Naive thymus-derived CD4-positive, alpha-beta T cell (primary cell): Measurements from ENCODE around the gene ANKRD23. TPM values are rescaled to one million over a fixed set of nuclear protein-coding genes. Genes with fewer than 3 reads are reported as not detected.

Source experiments
- ATAC-seq: fragments of 150-1000 bp; cut with Tn5 transposase; 2 replicates; pipeline ENCODE4 v1.10.0; 2021; ENCODE audit warnings: mild to moderate bottlenecking, moderate library complexity
- CTCF ChIA-PET: fragments of 350-600 bp; sonication (Branson Sonifier 250); formaldehyde crosslinking; loops from one replicate; lab custom pipeline; 2021; ENCODE audit warnings: antibody characterized with exemption; lab: Charles Lee
- POLR2A ChIA-PET: fragments of 350-600 bp; sonication (Branson Sonifier 250); formaldehyde crosslinking; loops from one replicate; lab custom pipeline; 2021; ENCODE audit warnings: antibody characterized with exemption, inconsistent platforms; lab: Charles Lee
- DNase-seq, 9 donors: peaks; one replicate each; pipeline versions ENCODE4 v3.0.0 to v3.0.0-alpha.2; 2020 to 2022; ENCODE audit warnings: mixed read lengths in 1 of 9
- H3K27ac ChIP-seq: one replicate; pipeline ENCODE4 v1.7.0; 2013; ENCODE audit warnings: mild to moderate bottlenecking, low read depth, low read length, moderate library complexity
- H3K27me3 ChIP-seq, 2 donors: one replicate each; pipeline ENCODE4 v1.7.0; 2013; ENCODE audit warnings: low read length in 2 of 2, mild to moderate bottlenecking in 2 of 2, moderate library complexity in 2 of 2; ENCODE audit not compliant: control insufficient read depth in 2 of 2, insufficient read depth in 2 of 2
- H3K36me3 ChIP-seq, 3 experiments: 1 replicate in 2 of 3; 2 replicates in 1 of 3; pipeline ENCODE4 v1.7.0; 2013; ENCODE audit warnings: low read length in 3 of 3, mild to moderate bottlenecking in 3 of 3, moderate library complexity in 1 of 3; ENCODE audit not compliant: insufficient read depth in 3 of 3, control insufficient read depth in 2 of 3
- H3K4me1 ChIP-seq, 2 donors: one replicate each; pipeline ENCODE4 v1.7.0; 2013; ENCODE audit warnings: low read length in 2 of 2, mild to moderate bottlenecking in 2 of 2, moderate library complexity in 1 of 2; ENCODE audit not compliant: control insufficient read depth in 2 of 2, insufficient read depth in 2 of 2
- H3K4me3 ChIP-seq: 2 replicates; pipeline ENCODE4 v1.7.0; 2013; ENCODE audit warnings: mild to moderate bottlenecking, low read length
- H3K9me3 ChIP-seq, 3 experiments: 1 replicate in 2 of 3; 2 replicates in 1 of 3; pipeline ENCODE4 v1.7.0; 2013; ENCODE audit warnings: low read length in 3 of 3; ENCODE audit not compliant: control insufficient read depth in 2 of 3
- H3K27ac Mint-ChIP-seq, 9 donors: one replicate each; pipeline ENCODE4 v1.8.0; 2020 to 2022; ENCODE audit warnings: mixed read lengths in 9 of 9, mild to moderate bottlenecking in 8 of 9, moderate library complexity in 5 of 9, inconsistent platforms in 2 of 9
- H3K27me3 Mint-ChIP-seq, 5 donors: one replicate each; pipeline ENCODE4 v1.8.0; 2021 to 2022; ENCODE audit warnings: mixed read lengths in 5 of 5, mild to moderate bottlenecking in 1 of 5
- H3K36me3 Mint-ChIP-seq, 5 donors: one replicate each; pipeline ENCODE4 v1.8.0; 2020 to 2022; ENCODE audit warnings: mixed read lengths in 5 of 5, mild to moderate bottlenecking in 3 of 5, inconsistent platforms in 1 of 5
- H3K4me1 Mint-ChIP-seq, 7 donors: one replicate each; pipeline ENCODE4 v1.8.0; 2020 to 2022; ENCODE audit warnings: mixed read lengths in 7 of 7, mild to moderate bottlenecking in 3 of 7, inconsistent platforms in 1 of 7
- H3K4me3 Mint-ChIP-seq, 10 donors: one replicate each; pipeline ENCODE4 v1.8.0; 2020 to 2022; ENCODE audit warnings: mild to moderate bottlenecking in 10 of 10, mixed read lengths in 10 of 10, moderate library complexity in 6 of 10, inconsistent platforms in 2 of 10
- H3K9me3 Mint-ChIP-seq, 11 donors: one replicate each; pipeline ENCODE4 v1.8.0; 2020 to 2022; ENCODE audit warnings: mixed read lengths in 11 of 11, mild to moderate bottlenecking in 4 of 11, inconsistent platforms in 1 of 11, moderate library complexity in 1 of 11
- intact Hi-C, 2 donors: fragments of 100-400 bp; cut with micrococcal nuclease; formaldehyde crosslinking; loops; one replicate each; pipeline ENCODE4 v1.15.1; 2023
- polyA plus RNA-seq, 2 donors: library from polyadenylated mRNA; unstranded; fragments of 300-500 nt; fragmentation: Illumina TruSeq; gene quantifications; one replicate each; pipeline ENCODE4 v1.2.3, GENCODE V29; 2021
- total RNA-seq, 6 experiments: library from RNA in 5 of 6; stranded (reverse) in 5 of 6; gene quantifications; 1 replicate in 5 of 6; 2 replicates in 1 of 6; pipeline ENCODE4 v1.2.3 and lab custom pipeline; 2021 to 2026

ANKRD23 gene
- total and polyA plus RNA-seq, 7 experiments from 2014 or later, result 0.64 to 19.8 (median 11.7) TPM

GRCh38 chr2:96878171-96878570 lies 34.4 kb upstream of the ANKRD23 start:
- no peak overlapping the region for H3K4me3 Mint-ChIP-seq
- Histone ChIP-seq H3K9me3 (no peaks in the 10 kb centered on the region), H3K27me3 (no peaks in the 10 kb centered on the region), H3K4me3 (no peak overlapping the region), H3K36me3 (no peaks in the 10 kb centered on the region), H3K4me1 (peaks cover 0 to 10% of the 10 kb centered on the region in 2 donors), H3K27ac (no peak overlapping the region)
- H3K36me3 Mint-ChIP-seq, result no peaks in the 10 kb centered on the region
- H3K27ac Mint-ChIP-seq, result no peak overlapping the region
- ChIA-PET CTCF (no interaction called here), POLR2A (interaction anchor here (0.9 to 2.0 kb wide), 4 partner anchors 10 to 18 kb away, joined by 3 to 7 read pairs (median 4); no protein-coding TSS in a partner anchor)
- intact Hi-C loops, result no loop called here
- peaks cover 10 to 30% (median 15%) of the 10 kb centered on the region in 7 donors for H3K4me1 Mint-ChIP-seq
- H3K27me3 Mint-ChIP-seq, result peaks cover 0 to 4% (median 0%) of the 10 kb centered on the region in 5 donors
- H3K9me3 Mint-ChIP-seq, result peaks cover 0 to 2% (median 0%) of the 10 kb centered on the region in 11 donors
- DNase-seq, result no peak
- no peak for ATAC-seq

- POLR2A ChIA-PET, result interaction anchor here (0.9 to 2.0 kb wide), 3 partner anchors 9 to 16 kb away, joined by 3 to 7 read pairs (median 4); no protein-coding TSS in a partner anchor
- peaks cover 0 to 2% (median 0%) of the 10 kb centered on the region in 11 donors for H3K9me3 Mint-ChIP-seq
Measured at GRCh38 chr2:96877631-96878092, 33.8 kb upstream of the ANKRD23 start.

GRCh38 chr2:96877042-96877451 lies 33.2 kb upstream of the ANKRD23 start:
- Histone ChIP-seq H3K36me3 (no peaks in the 10 kb centered on the region), H3K27me3 (no peaks in the 10 kb centered on the region), H3K4me3 (no peak overlapping the region), H3K9me3 (no peaks in the 10 kb centered on the region), H3K4me1 (peaks cover 0 to 10% of the 10 kb centered on the region in 2 donors), H3K27ac (no peak overlapping the region)
- POLR2A ChIA-PET, result interaction anchor here (1.9 to 2.0 kb wide), 2 partner anchors 8 to 12 kb away, joined by 4 to 7 read pairs; no protein-coding TSS in a partner anchor
- ATAC-seq, result no peak
- H3K27me3 Mint-ChIP-seq, result peaks cover 0 to 9% (median 0%) of the 10 kb centered on the region in 5 donors
- H3K9me3 Mint-ChIP-seq, result peaks cover 0 to 2% (median 0%) of the 10 kb centered on the region in 11 donors
- no peak overlapping the region for H3K4me3 Mint-ChIP-seq
- no peak for DNase-seq
- peak overlapping the region in 2 of 9 donors; percentile 13 to 28 for H3K27ac Mint-ChIP-seq
- intact Hi-C loops, result no loop called here
- H3K4me1 Mint-ChIP-seq, result peaks cover 10 to 41% (median 27%) of the 10 kb centered on the region in 7 donors
- no peaks in the 10 kb centered on the region for H3K36me3 Mint-ChIP-seq
- CTCF ChIA-PET, result no interaction called here

More at GRCh38 chr2:96877631-96878092, 33.8 kb upstream of the ANKRD23 start:
- Mint-ChIP-seq H3K27me3 (peaks cover 0 to 4% (median 0%) of the 10 kb centered on the region in 5 donors), H3K4me1 (peaks cover 10 to 35% (median 21%) of the 10 kb centered on the region in 7 donors), H3K36me3 (no peaks in the 10 kb centered on the region), H3K4me3 (no peak overlapping the region), H3K27ac (no peak overlapping the region)
- ATAC-seq (no peak), DNase-seq (no peak)
- H3K27me3 ChIP-seq, result no peaks in the 10 kb centered on the region
- intact Hi-C loops, result no loop called here
- peaks cover 0 to 10% of the 10 kb centered on the region in 2 donors for H3K4me1 ChIP-seq
- CTCF ChIA-PET, result no interaction called here
- no peaks in the 10 kb centered on the region for H3K36me3 ChIP-seq
- no peak overlapping the region for H3K27ac ChIP-seq
- no peak overlapping the region for H3K4me3 ChIP-seq
- no peaks in the 10 kb centered on the region for H3K9me3 ChIP-seq

- ChIA-PET CTCF (no interaction called here), POLR2A (interaction anchor here (1.0 to 4.0 kb wide), 5 partner anchors 8 to 18 kb away, joined by 3 to 17 read pairs (median 5); partner anchors contain the start of gene ANKRD39)
- peaks cover 0 to 10% of the 10 kb centered on the region in 2 donors for H3K4me1 ChIP-seq
- peaks cover 0 to 9% (median 0%) of the 10 kb centered on the region in 5 donors for H3K27me3 Mint-ChIP-seq
- no peaks in the 10 kb centered on the region for H3K27me3 ChIP-seq
- ATAC-seq, result no peak
- peaks cover 0 to 2% (median 0%) of the 10 kb centered on the region in 11 donors for H3K9me3 Mint-ChIP-seq
- no peak overlapping the region for H3K4me3 ChIP-seq
- intact Hi-C loops, result no loop called here
- no peaks in the 10 kb centered on the region for H3K9me3 ChIP-seq
- no peak overlapping the region for H3K27ac ChIP-seq
- no peaks in the 10 kb centered on the region for H3K36me3 Mint-ChIP-seq
- H3K4me1 Mint-ChIP-seq, result peaks cover 10 to 43% (median 28%) of the 10 kb centered on the region in 7 donors
- peak overlapping the region in 4 of 9 donors; percentile 13 to 67 (median 24) for H3K27ac Mint-ChIP-seq
- no peak overlapping the region for H3K4me3 Mint-ChIP-seq
- DNase-seq, result no peak
- H3K36me3 ChIP-seq, result no peaks in the 10 kb centered on the region
Measured at GRCh38 chr2:96876269-96877041, 32.6 kb upstream of the ANKRD23 start.

GRCh38 chr2:96875498-96876268 lies 31.9 kb upstream of the ANKRD23 start:
- no peak overlapping the region for H3K4me3 Mint-ChIP-seq
- ATAC-seq (no peak), DNase-seq (no peak)
- H3K9me3 Mint-ChIP-seq, result peaks cover 0 to 2% (median 0%) of the 10 kb centered on the region in 11 donors
- peaks cover 0 to 13% (median 0%) of the 10 kb centered on the region in 5 donors for H3K27me3 Mint-ChIP-seq
- Histone ChIP-seq H3K9me3 (no peaks in the 10 kb centered on the region), H3K27me3 (no peaks in the 10 kb centered on the region), H3K4me1 (peaks cover 3 to 16% of the 10 kb centered on the region in 2 donors), H3K36me3 (no peaks in the 10 kb centered on the region), H3K27ac (no peak overlapping the region), H3K4me3 (no peak overlapping the region)
- no peaks in the 10 kb centered on the region for H3K36me3 Mint-ChIP-seq
- CTCF ChIA-PET, result interaction anchor here (1.6 kb wide), 1 partner anchor 49 kb away, joined by 3 read pairs; no protein-coding TSS in a partner anchor
- peak overlapping the region in 5 of 9 donors; percentile 18 to 78 (median 69) for H3K27ac Mint-ChIP-seq
- POLR2A ChIA-PET, result interaction anchor here (0.8 to 4.0 kb wide), 6 partner anchors 9 to 49 kb away, joined by 3 to 17 read pairs (median 4); partner anchors contain the start of gene ANKRD39
- intact Hi-C loops, result no loop called here
- peaks cover 13 to 51% (median 36%) of the 10 kb centered on the region in 7 donors for H3K4me1 Mint-ChIP-seq
